HepG2 (cell line): ENCODE measurements around the gene SLC12A2. TPM values are rescaled to one million over a fixed set of nuclear protein-coding genes. Genes with fewer than 3 reads are reported as not detected.

Experiments
- ATAC-seq: fragments of 200-7000 bp; cut with Tn5 transposase; 3 replicates; pipeline ENCODE4 v1.9.1; 2020; ENCODE audit warnings: mild to moderate bottlenecking, moderate library complexity
- BruUV-seq: library from RNA; stranded (reverse); fragments of 400-500 nt; replicated peaks from 2 replicates; lab custom pipeline; 2021; lab: Mats Ljungman, UMichigan
- CTCF ChIA-PET: fragments of 300-600 bp; formaldehyde crosslinking; extraction: SDS; loops from one replicate; lab custom pipeline; 2021; ENCODE audit warnings: low total read pairs, inconsistent platforms, low intra/inter-chr PET ratio; lab: Yijun Ruan, JAX
- POLR2A ChIA-PET: fragments of 350-600 bp; sonication (Branson Sonifier 250); formaldehyde crosslinking; loops from one replicate; lab custom pipeline; 2020; ENCODE audit warnings: antibody characterized with exemption, inconsistent platforms; lab: Yijun Ruan, JAX
- DNase-seq: peaks from one replicate; pipeline ENCODE4 v3.0.0-alpha.2; 2015; ENCODE audit warnings: low spot score
- FAIRE-seq: peaks from 3 replicates; lab custom pipeline; 2011; peaks lifted over from hg19 to GRCh38; lab: Jason Lieb, UNC
- H2AFZ ChIP-seq: one replicate; pipeline ENCODE4 v1.6.1; 2011; ENCODE audit warnings: low read length, inconsistent platforms
- H3K27ac ChIP-seq: fragments of 300-600 bp; 3 replicates; pipeline ENCODE4 v1.8.0; 2011; ENCODE audit warnings: mixed run types, mild to moderate bottlenecking, mixed read lengths, low read length, inconsistent platforms; ENCODE audit not compliant: insufficient read depth; ENCODE audit errors: extremely low read length
- H3K27me3 ChIP-seq, 2 experiments: fragments of 200-600 bp in 1 of 2; 2 replicates in 1 of 2; 3 replicates in 1 of 2; pipeline versions ENCODE4 v1.6.0 to v1.8.0; 2011; ENCODE audit warnings: low read length in 2 of 2, mild to moderate bottlenecking in 2 of 2, moderate library complexity in 2 of 2, inconsistent platforms in 1 of 2; ENCODE audit not compliant: insufficient read depth in 2 of 2, control insufficient read depth in 1 of 2
- H3K36me3 ChIP-seq, 2 experiments: fragments of 200-600 bp in 1 of 2; replicated peaks in 1 of 2; 2 replicates in 1 of 2; 3 replicates in 1 of 2; pipeline versions ENCODE4 v1.5.1 to v1.8.0; 2011; ENCODE audit warnings: low read length in 2 of 2, inconsistent platforms in 1 of 2; ENCODE audit not compliant: insufficient read depth in 2 of 2, control insufficient read depth in 1 of 2
- H3K4me1 ChIP-seq: 2 replicates; pipeline ENCODE4 v1.5.1; 2012; ENCODE audit warnings: low read length, inconsistent platforms; ENCODE audit not compliant: insufficient read depth
- H3K4me2 ChIP-seq: 2 replicates; pipeline ENCODE4 v1.6.0; 2011; ENCODE audit warnings: low read depth, low read length, inconsistent platforms
- H3K4me3 ChIP-seq, 3 experiments: fragments of 200-600 bp in 1 of 3; sonication (generic), shearing (Covaris generic) in 1 of 3; replicated peaks in 1 of 3; 2 replicates each; pipeline ENCODE4 v1.5.1; 2011 to 2016; ENCODE audit warnings: low read length in 3 of 3, inconsistent platforms in 2 of 3, low read depth in 2 of 3, mild to moderate bottlenecking in 2 of 3, control low read depth in 1 of 3, mixed read lengths in 1 of 3; ENCODE audit not compliant: insufficient read depth in 1 of 3
- H3K79me2 ChIP-seq: one replicate; pipeline ENCODE4 v1.6.1; 2011; ENCODE audit warnings: low read length, inconsistent platforms; ENCODE audit not compliant: insufficient read depth
- H3K9ac ChIP-seq: 2 replicates; pipeline ENCODE4 v1.6.0; 2011; ENCODE audit warnings: mild to moderate bottlenecking, low read depth, low read length, inconsistent platforms; ENCODE audit not compliant: insufficient read depth
- H3K9me3 ChIP-seq: 2 replicates; pipeline ENCODE4 v1.5.1; 2012; ENCODE audit warnings: mild to moderate bottlenecking, low read length
- H4K20me1 ChIP-seq: 2 replicates; pipeline ENCODE4 v1.6.0; 2011; ENCODE audit warnings: inconsistent platforms, mild to moderate bottlenecking, low read length, moderate library complexity; ENCODE audit not compliant: insufficient read depth
- ELF3 ChIP-seq: IDR thresholded peaks from 2 replicates; pipeline ENCODE4 v1.6.1; 2016; ENCODE audit warnings: missing genetic modification reagents, missing compliant biosample characterization
- FOXO4 ChIP-seq: sonication (generic); formaldehyde crosslinking; conservative IDR thresholded peaks from 2 replicates; pipeline ENCODE4 v1.8.1; 2023; ENCODE audit warnings: missing genetic modification reagents
- HNRNPK ChIP-seq: fragments of 200-400 bp; formaldehyde crosslinking; IDR thresholded peaks from 2 replicates; pipeline ENCODE4 v1.6.1; 2018; ENCODE audit warnings: low read length, low read depth, moderate library complexity, mild to moderate bottlenecking; ENCODE audit not compliant: poor library complexity, severe bottlenecking
- IRX3 ChIP-seq: sonication (generic); formaldehyde crosslinking; IDR thresholded peaks from 2 replicates; pipeline ENCODE4 v1.8.1; 2023; ENCODE audit warnings: mild to moderate bottlenecking, low read depth, missing genetic modification reagents, borderline replicate concordance
- NR2F2 ChIP-seq: IDR thresholded peaks from 2 replicates; pipeline ENCODE4 v1.6.1; 2012; ENCODE audit warnings: low read depth, inconsistent platforms, borderline replicate concordance
- PHF5A ChIP-seq: IDR thresholded peaks from one replicate; pipeline ENCODE4 v1.6.1; 2018; ENCODE audit warnings: low read depth, missing genetic modification reagents; ENCODE audit not compliant: unreplicated experiment
- ZNF362 ChIP-seq: sonication (generic); formaldehyde crosslinking; IDR thresholded peaks from 2 replicates; pipeline ENCODE4 v1.4.0; 2020; ENCODE audit warnings: missing genetic modification reagents, mild to moderate bottlenecking, borderline replicate concordance
- ZNF501 ChIP-seq: sonication (generic); formaldehyde crosslinking; IDR thresholded peaks from 2 replicates; pipeline ENCODE4 v1.5.1; 2020; ENCODE audit warnings: mild to moderate bottlenecking, moderate library complexity, missing genetic modification reagents
- ZNF557 ChIP-seq: sonication (generic); formaldehyde crosslinking; IDR thresholded peaks from 2 replicates; pipeline ENCODE4 v1.4.0; 2020; ENCODE audit warnings: missing genetic modification reagents
- ZNF7 ChIP-seq: IDR thresholded peaks from 2 replicates; pipeline ENCODE4 v1.6.1; 2016; ENCODE audit warnings: missing biosample characterization, missing genetic modification reagents
- ZNF792 ChIP-seq: IDR thresholded peaks from 2 replicates; pipeline ENCODE4 v1.6.1; 2016
- ZZZ3 ChIP-seq: sonication (generic); formaldehyde crosslinking; IDR thresholded peaks from 2 replicates; pipeline ENCODE4 v1.4.0; 2020; ENCODE audit warnings: missing genetic modification reagents, mild to moderate bottlenecking, borderline replicate concordance
- WGBS: methylation state at CpG from one replicate; pipeline ENCODE4 v1.1.6; 2017; ENCODE audit warnings: low lambda C conversion rate; 5-methylcytosine and 5-hydroxymethylcytosine counted together
- in situ Hi-C: cut with HindIII; loops from 2 replicates; pipeline ENCODE4 v1.10.0; 2017; ENCODE audit warnings: low pct_unique_long_range_greater_than_20kb; ENCODE audit not compliant: extremely low pct_ligation_motif_present
- intact Hi-C: fragments of 100-400 bp; cut with micrococcal nuclease; formaldehyde crosslinking; loops from one replicate; pipeline ENCODE4 v1.10.0; 2022; ENCODE audit not compliant: unreplicated experiment
- polyA plus RNA-seq, 8 experiments: library from polyadenylated mRNA; depleted of rRNA in 3 of 8; stranded (reverse) in 7 of 8; unstranded in 1 of 8; fragments of >200 nt; fragmentation: Illumina TruSeq in 4 of 8; extraction: Trizol in 4 of 8; gene quantifications; 2 replicates each; pipeline versions ENCODE4 v1.2.1 to v1.2.3, GENCODE V29; 2011 to 2016; ENCODE audit warnings: low read depth in 4 of 8, missing spikeins in 1 of 8, mixed read lengths in 1 of 8; ENCODE audit not compliant: insufficient read depth in 1 of 8
- total RNA-seq, 5 experiments: library from RNA; depleted of rRNA; stranded (reverse); fragments of >200 nt; fragmentation: Illumina TruSeq; extraction: Trizol; gene quantifications; 2 replicates each; pipeline ENCODE4 v1.2.3, GENCODE V29; 2016; ENCODE audit warnings: low read depth in 1 of 5

The SLC12A2 gene
- total and polyA plus RNA-seq, 2 of the 13 experiments (the other 11 are each of a cell fraction or from before 2014, with no cell fraction given) = 4.0 to 9.7 TPM

- peaks cover 0 to 6% of the 10 kb centered on the region in 2 experiments; a peak in 2 of 5 replicates for H3K27me3 ChIP-seq
- H3K9ac ChIP-seq = no peak overlapping the region
- H3K4me2 ChIP-seq = no peak overlapping the region
- ATAC-seq = no peak
- no peak for FAIRE-seq
- no peak overlapping the region for H2AFZ ChIP-seq
- DNase-seq = no peak
- no peaks in the 10 kb centered on the region for H3K4me1 ChIP-seq
- H3K27ac ChIP-seq = no peak overlapping the region
- H3K79me2 ChIP-seq = no peaks in the 10 kb centered on the region
- H4K20me1 ChIP-seq = no peaks in the 10 kb centered on the region
- no TSS peak for BruUV-seq
- ChIA-PET POLR2A (no interaction called here), CTCF (no interaction called here)
- H3K4me3 ChIP-seq = no peak overlapping the region
- WGBS = 21% methylated on average over 2 of the region's 2 CpGs
- TF ChIP-seq ZNF501 (CRISPR knock-in tag) (no peak), ZNF7 (CRISPR knock-in tag) (peak; percentile 65), PHF5A (CRISPR knock-in tag) (no peak), ZZZ3 (CRISPR knock-in tag) (no peak), HNRNPK (no peak), ZNF557 (no peak), ZNF792 (CRISPR knock-in tag) (no peak), FOXO4 (no peak)
- H3K9me3 ChIP-seq = no peaks in the 10 kb centered on the region
- in situ Hi-C loops (loop anchor here (25.0 kb wide), 2 partner anchors 616 to 891 kb away; no protein-coding TSS in a partner anchor), intact Hi-C loops (no loop called here)
- H3K36me3 ChIP-seq = no peaks in the 10 kb centered on the region
These were observed 137.3 kb downstream of the SLC12A2 start for GRCh38 chr5:128220841-128221240.

- H4K20me1 ChIP-seq = no peaks in the 10 kb centered on the region
- H3K4me2 ChIP-seq = no peak overlapping the region
- BruUV-seq = no TSS peak
- H3K9ac ChIP-seq = no peak overlapping the region
- H3K79me2 ChIP-seq = no peaks in the 10 kb centered on the region
- ChIA-PET POLR2A (no interaction called here), CTCF (no interaction called here)
- 4% methylated on average over 1 of the region's 1 CpG for WGBS
- in situ Hi-C loops = loop anchor here (25.0 kb wide), 2 partner anchors 613 to 888 kb away; no protein-coding TSS in a partner anchor
- no peak for DNase-seq
- no peaks in the 10 kb centered on the region for H3K27me3 ChIP-seq
- no peak overlapping the region for H3K27ac ChIP-seq
- intact Hi-C loops = no loop called here
- H3K36me3 ChIP-seq = no peaks in the 10 kb centered on the region
- no peak for TF ChIP-seq NR2F2
- TF ChIP-seq ELF3 = no peak
- no peak for TF ChIP-seq ZNF362 (CRISPR knock-in tag)
- TF ChIP-seq IRX3 (CRISPR knock-in tag) = no peak
- no peaks in the 10 kb centered on the region for H3K4me1 ChIP-seq
- ATAC-seq = no peak
- H3K9me3 ChIP-seq = no peaks in the 10 kb centered on the region
- H3K4me3 ChIP-seq = no peak overlapping the region
- no peak for FAIRE-seq
- no peak overlapping the region for H2AFZ ChIP-seq
These were observed 140.8 kb downstream of the SLC12A2 start for GRCh38 chr5:128224336-128224735.
